K562 (cell line): ENCODE data around the gene ELP1. TPM values are rescaled to one million over a fixed set of nuclear protein-coding genes. Genes with fewer than 3 reads are reported as not detected.
A peak's percentile ranks its signal among the peaks of the same experiment; 100 is the strongest.

Experiments used
- CHD1 ChIP-seq: fragments of 200-600 bp; sonication (generic); IDR thresholded peaks from one replicate; pipeline ENCODE4 v1.6.1; 2012; ENCODE audit warnings: mild to moderate bottlenecking, moderate library complexity, low read length, inconsistent platforms
- FOXP1 ChIP-seq: sonication (generic); formaldehyde crosslinking; IDR thresholded peaks from 2 replicates; pipeline ENCODE4 v1.8.0; 2022; ENCODE audit warnings: mild to moderate bottlenecking, missing genetic modification reagents
- HCFC1 ChIP-seq: IDR thresholded peaks from 2 replicates; pipeline ENCODE4 v1.6.1; 2012; ENCODE audit warnings: low read depth, low read length, improper control_type of control experiment
- KAT2B ChIP-seq: IDR thresholded peaks from one replicate; pipeline ENCODE4 v1.6.1; 2012; ENCODE audit warnings: low read depth, mild to moderate bottlenecking, control low read depth, inconsistent platforms, low read length, moderate library complexity
- MCM7 ChIP-seq, 2 experiments: fragments of 450-650 bp; IDR thresholded peaks; 2 replicates each; pipeline ENCODE4 v1.6.1; 2016 to 2018
- NFE2 ChIP-seq: IDR thresholded peaks from 2 replicates; pipeline ENCODE4 v1.6.1; 2014; ENCODE audit warnings: antibody characterized with exemption, low read depth
- NFXL1 ChIP-seq: fragments of 450-650 bp; formaldehyde crosslinking; IDR thresholded peaks from 2 replicates; pipeline ENCODE4 v1.4.0; 2021; ENCODE audit warnings: mild to moderate bottlenecking
- NR2C1 ChIP-seq, 2 experiments: fragments of 450-650 bp; IDR thresholded peaks; 2 replicates each; pipeline ENCODE4 v1.6.1; 2017; ENCODE audit warnings: mild to moderate bottlenecking in 2 of 2, antibody characterized with exemption in 1 of 2, inconsistent platforms in 1 of 2, missing compliant biosample characterization in 1 of 2, missing genetic modification characterization in 1 of 2
- PHF20 ChIP-seq: fragments of 450-650 bp; IDR thresholded peaks from 2 replicates; pipeline ENCODE4 v1.6.1; 2018; ENCODE audit not compliant: partially characterized antibody
- RFX1 ChIP-seq: fragments of 450-650 bp; IDR thresholded peaks from 2 replicates; pipeline ENCODE4 v1.6.1; 2016; ENCODE audit warnings: mild to moderate bottlenecking, moderate library complexity
- SPI1 ChIP-seq: IDR thresholded peaks from 2 replicates; pipeline ENCODE4 v1.6.1; 2011; ENCODE audit warnings: low read depth, low read length, control low read depth, borderline replicate concordance
- SREBF2 ChIP-seq: sonication (generic); formaldehyde crosslinking; IDR thresholded peaks from 2 replicates; pipeline ENCODE4 v1.4.0; 2020; ENCODE audit warnings: mild to moderate bottlenecking, missing genetic modification reagents
- TAF9B ChIP-seq: fragments of 450-650 bp; IDR thresholded peaks from 2 replicates; pipeline ENCODE4 v1.6.1; 2018; ENCODE audit warnings: mild to moderate bottlenecking; ENCODE audit not compliant: partially characterized antibody
- TAL1 ChIP-seq: fragments of 450-650 bp; IDR thresholded peaks from 2 replicates; pipeline ENCODE4 v1.6.1; 2016; ENCODE audit warnings: mild to moderate bottlenecking
- TBP ChIP-seq: optimal IDR thresholded peaks from 2 replicates; pipeline ENCODE3; 2011; ENCODE audit warnings: low read depth, low read length, improper control_type of control experiment
- ZBED1 ChIP-seq: IDR thresholded peaks from 2 replicates; pipeline ENCODE4 v1.6.1; 2014
- ZFP36 ChIP-seq: fragments of 150-350 bp; IDR thresholded peaks from 2 replicates; pipeline ENCODE4 v1.6.1; 2018; ENCODE audit warnings: low read length, low read depth; ENCODE audit not compliant: partially characterized antibody
- ZNF75A ChIP-seq: fragments of 450-650 bp; formaldehyde crosslinking; IDR thresholded peaks from 2 replicates; pipeline ENCODE4 v1.4.0; 2020; ENCODE audit warnings: mild to moderate bottlenecking
- ZNF764 ChIP-seq: fragments of 250-450 bp; sonication (Bioruptor Pico); IDR thresholded peaks from 2 replicates; pipeline ENCODE4 v1.4.0; 2020; ENCODE audit warnings: low read depth, mild to moderate bottlenecking, moderate library complexity
- polyA plus RNA-seq, 8 experiments: library from polyadenylated mRNA; depleted of rRNA in 4 of 8; stranded (reverse) in 5 of 8; unstranded in 3 of 8; fragments of >200 nt; fragmentation: Nextera tagmentation in 2 of 8; fragmentation: Illumina TruSeq in 1 of 8; extraction: Ambion mirVana in 2 of 8; extraction: Trizol in 1 of 8; gene quantifications; 2 replicates each; pipeline versions ENCODE4 v1.2.1 to v1.2.3, GENCODE V29; 2011 to 2014; ENCODE audit warnings: inconsistent platforms in 1 of 8, missing spikeins in 1 of 8
- total RNA-seq, 7 experiments: library from RNA; depleted of rRNA in 6 of 7; stranded (reverse); fragments of >200 nt in 6 of 7; fragmentation: Illumina TruSeq in 2 of 7; extraction: Trizol in 2 of 7; gene quantifications; 2 replicates each; pipeline versions ENCODE4 v1.2.1 to v1.2.3, GENCODE V29; 2011 to 2021; ENCODE audit warnings: low replicate concordance in 1 of 7
- TF ChIP-seq, protein P1 (sequence below): sonication (generic); formaldehyde crosslinking; IDR thresholded peaks from 2 replicates; pipeline ENCODE4 v1.8.1; 2023; ENCODE audit warnings: missing genetic modification reagents, mild to moderate bottlenecking, borderline replicate concordance
- TF ChIP-seq, protein P2 (sequence below): fragments of 200-800 bp; sonication (Bioruptor generic); IDR thresholded peaks from 2 replicates; pipeline ENCODE4 v1.6.1; 2016; ENCODE audit warnings: missing genetic modification characterization, missing compliant biosample characterization

Gene ELP1
- total and polyA plus RNA-seq, 9 of the 15 experiments (the other 6 are each of a cell fraction or from before 2014, with no cell fraction given): 17.0 to 48.6 (median 39.7) TPM

DNA sequence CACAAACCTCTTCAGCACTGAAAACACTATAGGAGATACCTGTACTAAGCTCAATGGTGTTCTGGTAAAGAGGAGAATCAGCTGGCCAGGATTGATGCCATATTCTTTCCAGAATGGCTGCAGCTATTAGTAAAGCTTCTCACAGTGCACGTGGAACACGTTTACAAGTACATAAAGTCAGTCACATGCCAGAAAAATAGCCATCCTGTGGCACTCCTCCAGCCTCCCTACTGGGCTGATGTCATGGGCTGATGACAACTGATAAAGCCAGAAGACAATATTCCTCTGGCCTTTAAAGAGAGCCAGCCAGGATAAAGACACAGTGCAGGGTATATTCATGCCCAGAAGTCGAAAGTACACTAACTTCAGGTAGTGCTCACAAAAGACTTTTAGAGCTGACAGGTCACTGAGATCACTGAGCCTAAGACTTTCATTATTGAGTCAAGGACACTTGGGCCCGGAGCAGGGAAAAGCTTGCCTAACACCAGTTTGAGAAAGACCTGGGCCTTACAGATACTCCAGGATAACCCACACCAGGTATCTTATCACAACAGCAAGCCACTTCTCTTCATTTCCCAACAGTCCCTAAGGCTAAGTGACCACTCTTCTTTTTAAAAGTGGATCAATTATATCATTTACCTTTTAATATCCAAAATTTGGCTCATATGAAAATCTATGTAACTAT lies 29.7 kb upstream of the ELP1 start (continued):
- TF ChIP-seq, protein P1, sequence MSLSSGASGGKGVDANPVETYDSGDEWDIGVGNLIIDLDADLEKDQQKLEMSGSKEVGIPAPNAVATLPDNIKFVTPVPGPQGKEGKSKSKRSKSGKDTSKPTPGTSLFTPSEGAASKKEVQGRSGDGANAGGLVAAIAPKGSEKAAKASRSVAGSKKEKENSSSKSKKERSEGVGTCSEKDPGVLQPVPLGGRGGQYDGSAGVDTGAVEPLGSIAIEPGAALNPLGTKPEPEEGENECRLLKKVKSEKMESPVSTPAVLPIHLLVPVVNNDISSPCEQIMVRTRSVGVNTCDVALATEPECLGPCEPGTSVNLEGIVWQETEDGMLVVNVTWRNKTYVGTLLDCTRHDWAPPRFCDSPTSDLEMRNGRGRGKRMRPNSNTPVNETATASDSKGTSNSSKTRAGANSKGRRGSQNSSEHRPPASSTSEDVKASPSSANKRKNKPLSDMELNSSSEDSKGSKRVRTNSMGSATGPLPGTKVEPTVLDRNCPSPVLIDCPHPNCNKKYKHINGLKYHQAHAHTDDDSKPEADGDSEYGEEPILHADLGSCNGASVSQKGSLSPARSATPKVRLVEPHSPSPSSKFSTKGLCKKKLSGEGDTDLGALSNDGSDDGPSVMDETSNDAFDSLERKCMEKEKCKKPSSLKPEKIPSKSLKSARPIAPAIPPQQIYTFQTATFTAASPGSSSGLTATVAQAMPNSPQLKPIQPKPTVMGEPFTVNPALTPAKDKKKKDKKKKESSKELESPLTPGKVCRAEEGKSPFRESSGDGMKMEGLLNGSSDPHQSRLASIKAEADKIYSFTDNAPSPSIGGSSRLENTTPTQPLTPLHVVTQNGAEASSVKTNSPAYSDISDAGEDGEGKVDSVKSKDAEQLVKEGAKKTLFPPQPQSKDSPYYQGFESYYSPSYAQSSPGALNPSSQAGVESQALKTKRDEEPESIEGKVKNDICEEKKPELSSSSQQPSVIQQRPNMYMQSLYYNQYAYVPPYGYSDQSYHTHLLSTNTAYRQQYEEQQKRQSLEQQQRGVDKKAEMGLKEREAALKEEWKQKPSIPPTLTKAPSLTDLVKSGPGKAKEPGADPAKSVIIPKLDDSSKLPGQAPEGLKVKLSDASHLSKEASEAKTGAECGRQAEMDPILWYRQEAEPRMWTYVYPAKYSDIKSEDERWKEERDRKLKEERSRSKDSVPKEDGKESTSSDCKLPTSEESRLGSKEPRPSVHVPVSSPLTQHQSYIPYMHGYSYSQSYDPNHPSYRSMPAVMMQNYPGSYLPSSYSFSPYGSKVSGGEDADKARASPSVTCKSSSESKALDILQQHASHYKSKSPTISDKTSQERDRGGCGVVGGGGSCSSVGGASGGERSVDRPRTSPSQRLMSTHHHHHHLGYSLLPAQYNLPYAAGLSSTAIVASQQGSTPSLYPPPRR (CRISPR knock-in tag): no peak
- TF ChIP-seq HCFC1: no peak
- peak; percentile 26 for TF ChIP-seq ZFP36
- TF ChIP-seq KAT2B: no peak
- TF ChIP-seq FOXP1: no peak
- TF ChIP-seq NFXL1 (CRISPR knock-in tag): no peak
- TF ChIP-seq ZNF75A: no peak
- TF ChIP-seq ZBED1: no peak
- TF ChIP-seq ZNF764 (CRISPR knock-in tag): no peak
- no peak for TF ChIP-seq TAF9B
- no peak for TF ChIP-seq NR2C1 (IDR thresholded peaks at IDR 0.05)
- no peak for TF ChIP-seq NR2C1 (tag; IDR thresholded peaks at IDR 0.05)
- TF ChIP-seq NFE2: no peak
- TF ChIP-seq, protein P2, sequence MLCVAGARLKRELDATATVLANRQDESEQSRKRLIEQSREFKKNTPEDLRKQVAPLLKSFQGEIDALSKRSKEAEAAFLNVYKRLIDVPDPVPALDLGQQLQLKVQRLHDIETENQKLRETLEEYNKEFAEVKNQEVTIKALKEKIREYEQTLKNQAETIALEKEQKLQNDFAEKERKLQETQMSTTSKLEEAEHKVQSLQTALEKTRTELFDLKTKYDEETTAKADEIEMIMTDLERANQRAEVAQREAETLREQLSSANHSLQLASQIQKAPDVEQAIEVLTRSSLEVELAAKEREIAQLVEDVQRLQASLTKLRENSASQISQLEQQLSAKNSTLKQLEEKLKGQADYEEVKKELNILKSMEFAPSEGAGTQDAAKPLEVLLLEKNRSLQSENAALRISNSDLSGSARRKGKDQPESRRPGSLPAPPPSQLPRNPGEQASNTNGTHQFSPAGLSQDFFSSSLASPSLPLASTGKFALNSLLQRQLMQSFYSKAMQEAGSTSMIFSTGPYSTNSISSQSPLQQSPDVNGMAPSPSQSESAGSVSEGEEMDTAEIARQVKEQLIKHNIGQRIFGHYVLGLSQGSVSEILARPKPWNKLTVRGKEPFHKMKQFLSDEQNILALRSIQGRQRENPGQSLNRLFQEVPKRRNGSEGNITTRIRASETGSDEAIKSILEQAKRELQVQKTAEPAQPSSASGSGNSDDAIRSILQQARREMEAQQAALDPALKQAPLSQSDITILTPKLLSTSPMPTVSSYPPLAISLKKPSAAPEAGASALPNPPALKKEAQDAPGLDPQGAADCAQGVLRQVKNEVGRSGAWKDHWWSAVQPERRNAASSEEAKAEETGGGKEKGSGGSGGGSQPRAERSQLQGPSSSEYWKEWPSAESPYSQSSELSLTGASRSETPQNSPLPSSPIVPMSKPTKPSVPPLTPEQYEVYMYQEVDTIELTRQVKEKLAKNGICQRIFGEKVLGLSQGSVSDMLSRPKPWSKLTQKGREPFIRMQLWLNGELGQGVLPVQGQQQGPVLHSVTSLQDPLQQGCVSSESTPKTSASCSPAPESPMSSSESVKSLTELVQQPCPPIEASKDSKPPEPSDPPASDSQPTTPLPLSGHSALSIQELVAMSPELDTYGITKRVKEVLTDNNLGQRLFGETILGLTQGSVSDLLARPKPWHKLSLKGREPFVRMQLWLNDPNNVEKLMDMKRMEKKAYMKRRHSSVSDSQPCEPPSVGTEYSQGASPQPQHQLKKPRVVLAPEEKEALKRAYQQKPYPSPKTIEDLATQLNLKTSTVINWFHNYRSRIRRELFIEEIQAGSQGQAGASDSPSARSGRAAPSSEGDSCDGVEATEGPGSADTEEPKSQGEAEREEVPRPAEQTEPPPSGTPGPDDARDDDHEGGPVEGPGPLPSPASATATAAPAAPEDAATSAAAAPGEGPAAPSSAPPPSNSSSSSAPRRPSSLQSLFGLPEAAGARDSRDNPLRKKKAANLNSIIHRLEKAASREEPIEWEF: no peak
- no peak for TF ChIP-seq SREBF2
- TF ChIP-seq PHF20: no peak
- TF ChIP-seq MCM7 (IDR thresholded peaks at IDR 0.05): no peak
- peak; percentile 69; the same call in 1 of the 2 replicates for TF ChIP-seq TAL1
- no peak for TF ChIP-seq SPI1
- TF ChIP-seq TBP: no peak
- no peak for TF ChIP-seq RFX1
- no peak for TF ChIP-seq CHD1
